ENCODE data around the gene C6orf47.

The C6orf47 gene

DNA sequence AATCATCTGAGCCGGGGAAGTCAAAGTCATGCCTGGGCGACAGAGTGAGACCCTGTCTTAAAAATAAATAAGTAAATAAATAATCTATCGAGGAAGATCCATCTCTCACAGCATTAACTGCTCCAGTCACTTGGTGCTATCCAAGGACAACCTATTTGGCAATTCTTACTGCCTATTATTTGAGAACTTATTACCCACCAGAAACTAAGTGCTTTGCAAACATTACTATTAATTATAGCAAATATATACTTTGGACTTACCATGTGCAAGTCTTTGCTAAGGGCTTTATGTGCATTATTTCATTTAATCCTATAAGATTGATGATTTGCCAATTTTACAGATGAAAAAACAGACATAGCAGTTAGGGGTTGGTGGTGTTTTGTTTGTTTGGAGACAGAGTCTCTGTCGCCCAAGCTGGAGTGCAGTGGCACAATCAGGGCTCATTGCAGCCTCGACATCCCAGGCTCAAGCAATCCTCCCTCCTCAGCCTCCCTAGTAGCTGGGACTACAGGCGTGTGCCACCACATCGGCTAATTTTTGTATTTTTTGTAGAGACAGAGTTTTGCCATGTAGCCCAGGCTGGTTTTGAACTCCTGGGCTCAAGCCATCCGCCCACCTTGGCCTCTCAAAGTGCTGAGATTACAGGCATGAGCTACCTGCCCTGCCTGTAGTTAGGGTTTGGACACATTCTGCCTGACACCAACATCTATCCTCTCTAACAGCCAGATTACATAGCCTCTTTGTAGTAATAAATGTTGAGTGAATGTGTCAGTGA lies 5.8 kb downstream of the C6orf47 start (continued):
- TF ChIP-seq BACH2 (CRISPR knock-in tag; IDR thresholded peaks at IDR 0.05; ENCODE audit: borderline replicate concordance): no peak

DNA sequence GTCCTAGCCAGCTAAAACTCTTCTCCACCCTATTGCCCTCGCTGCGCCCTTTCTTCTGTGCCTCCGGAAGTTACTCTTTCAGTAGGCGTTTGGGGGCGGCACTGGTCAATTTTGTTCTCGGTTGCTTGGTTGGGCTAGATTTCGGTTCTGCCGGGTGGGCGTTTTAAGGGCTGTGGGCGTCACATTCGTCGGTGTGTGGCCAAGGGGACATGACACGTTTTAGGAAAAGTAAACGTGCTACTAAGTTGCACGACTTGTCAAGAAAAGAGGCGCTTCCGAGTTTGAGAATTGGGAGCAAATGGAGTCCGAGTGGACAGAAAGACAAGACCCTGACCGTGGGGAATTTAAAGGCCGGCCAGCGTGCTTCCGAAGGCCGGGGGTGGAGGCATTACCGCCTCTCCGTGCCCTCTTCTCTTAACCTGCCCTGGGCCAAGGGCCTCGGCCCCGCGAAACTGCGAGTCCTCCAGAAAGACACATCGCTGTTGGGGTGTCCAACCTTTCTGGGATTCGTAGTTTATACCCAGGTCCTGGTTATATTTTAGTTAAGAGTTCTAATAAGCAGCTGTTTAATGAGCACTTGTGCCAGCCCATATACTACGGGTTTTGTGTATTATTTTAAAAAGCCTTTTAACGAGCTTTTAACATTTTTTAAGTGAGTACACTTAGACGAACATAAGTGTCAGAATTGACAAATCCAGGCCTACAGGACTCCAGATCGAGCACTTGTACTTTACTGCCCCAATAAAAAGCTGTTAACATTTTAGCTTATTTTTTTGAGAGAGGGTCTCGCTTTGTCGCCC lies 7.5 kb downstream of the C6orf47 start:
- TF ChIP-seq ZNF70 (CRISPR knock-in tag; IDR thresholded peaks at IDR 0.05): no peak
- TF ChIP-seq ZNF8 (CRISPR knock-in tag; IDR thresholded peaks at IDR 0.05): no peak
- no peak for TF ChIP-seq ISL1 (CRISPR knock-in tag; IDR thresholded peaks at IDR 0.05)
- no peak for TF ChIP-seq BACH2 (CRISPR knock-in tag; IDR thresholded peaks at IDR 0.05; ENCODE audit: borderline replicate concordance)
- TF ChIP-seq ARNTL (CRISPR knock-in tag; IDR thresholded peaks at IDR 0.05; ENCODE audit: borderline replicate concordance, low read depth): no peak
- TF ChIP-seq, protein P1, sequence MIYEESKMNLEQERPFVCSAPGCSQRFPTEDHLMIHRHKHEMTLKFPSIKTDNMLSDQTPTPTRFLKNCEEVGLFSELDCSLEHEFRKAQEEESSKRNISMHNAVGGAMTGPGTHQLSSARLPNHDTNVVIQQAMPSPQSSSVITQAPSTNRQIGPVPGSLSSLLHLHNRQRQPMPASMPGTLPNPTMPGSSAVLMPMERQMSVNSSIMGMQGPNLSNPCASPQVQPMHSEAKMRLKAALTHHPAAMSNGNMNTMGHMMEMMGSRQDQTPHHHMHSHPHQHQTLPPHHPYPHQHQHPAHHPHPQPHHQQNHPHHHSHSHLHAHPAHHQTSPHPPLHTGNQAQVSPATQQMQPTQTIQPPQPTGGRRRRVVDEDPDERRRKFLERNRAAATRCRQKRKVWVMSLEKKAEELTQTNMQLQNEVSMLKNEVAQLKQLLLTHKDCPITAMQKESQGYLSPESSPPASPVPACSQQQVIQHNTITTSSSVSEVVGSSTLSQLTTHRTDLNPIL (CRISPR knock-in tag; IDR thresholded peaks at IDR 0.05; ENCODE audit: low read depth): no peak
- TF ChIP-seq TOX (CRISPR knock-in tag; IDR thresholded peaks at IDR 0.05; ENCODE audit: borderline replicate concordance): no peak
- no peak for TF ChIP-seq PPARA (CRISPR knock-in tag; IDR thresholded peaks at IDR 0.05; ENCODE audit: borderline replicate concordance)
- TF ChIP-seq ZFP30 (CRISPR knock-in tag; IDR thresholded peaks at IDR 0.05): no peak
- no peak for TF ChIP-seq OSR1 (CRISPR knock-in tag; IDR thresholded peaks at IDR 0.05)
- no peak for TF ChIP-seq SNAI2 (CRISPR knock-in tag; IDR thresholded peaks at IDR 0.05)
- ATAC-seq: peak; percentile 77

DNA sequence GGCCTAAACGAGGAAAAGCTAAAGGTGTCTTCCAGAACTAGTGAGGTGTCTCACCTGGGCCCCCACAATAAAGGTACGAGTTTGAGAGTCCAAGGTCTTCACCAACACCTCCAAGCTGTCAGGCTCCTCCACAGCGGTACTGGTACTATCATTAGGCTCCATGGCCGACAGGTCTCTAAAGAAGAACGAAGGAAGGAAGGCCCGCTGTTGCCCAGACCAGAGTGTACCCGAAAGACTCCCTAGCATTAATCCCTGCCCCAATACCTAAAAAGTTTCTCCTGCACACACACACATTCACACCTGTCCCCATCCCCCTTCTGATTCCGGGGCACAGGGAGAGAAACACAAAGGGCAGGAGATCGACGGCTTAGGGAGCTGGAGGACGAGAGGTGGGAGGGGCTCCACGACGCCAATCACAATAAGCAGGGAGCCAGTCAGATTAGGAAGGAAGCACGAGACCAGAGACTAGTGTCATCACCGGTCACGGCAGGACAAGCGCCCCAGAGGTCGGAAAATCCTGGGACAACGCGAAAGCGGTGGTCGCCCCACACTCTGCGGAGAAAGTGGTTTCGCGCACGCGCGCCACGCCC lies 8.9 kb downstream of the C6orf47 start:
- ATAC-seq: peak; percentile 82

DNA sequence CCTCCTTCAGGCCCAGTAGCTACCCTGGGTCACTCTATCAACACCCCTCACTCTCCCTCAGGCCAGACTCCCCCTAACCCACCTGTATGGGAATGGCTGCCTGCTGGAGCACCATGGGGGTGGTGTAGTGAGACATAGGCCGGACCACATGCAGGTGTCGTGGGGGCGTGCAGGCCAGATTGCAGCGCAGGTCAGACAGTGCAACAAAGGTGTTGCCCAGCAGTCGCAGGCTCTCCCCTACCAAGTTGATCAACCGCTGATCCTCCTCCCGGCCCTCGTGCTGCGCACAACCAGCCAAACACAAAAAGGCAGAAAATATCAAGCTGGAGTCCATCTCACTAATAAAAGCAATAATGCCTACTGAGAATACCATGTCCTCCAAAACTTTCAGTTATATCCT lies 15.3 kb downstream of the C6orf47 start:
- ATAC-seq: no peak
- TF ChIP-seq, protein P2, sequence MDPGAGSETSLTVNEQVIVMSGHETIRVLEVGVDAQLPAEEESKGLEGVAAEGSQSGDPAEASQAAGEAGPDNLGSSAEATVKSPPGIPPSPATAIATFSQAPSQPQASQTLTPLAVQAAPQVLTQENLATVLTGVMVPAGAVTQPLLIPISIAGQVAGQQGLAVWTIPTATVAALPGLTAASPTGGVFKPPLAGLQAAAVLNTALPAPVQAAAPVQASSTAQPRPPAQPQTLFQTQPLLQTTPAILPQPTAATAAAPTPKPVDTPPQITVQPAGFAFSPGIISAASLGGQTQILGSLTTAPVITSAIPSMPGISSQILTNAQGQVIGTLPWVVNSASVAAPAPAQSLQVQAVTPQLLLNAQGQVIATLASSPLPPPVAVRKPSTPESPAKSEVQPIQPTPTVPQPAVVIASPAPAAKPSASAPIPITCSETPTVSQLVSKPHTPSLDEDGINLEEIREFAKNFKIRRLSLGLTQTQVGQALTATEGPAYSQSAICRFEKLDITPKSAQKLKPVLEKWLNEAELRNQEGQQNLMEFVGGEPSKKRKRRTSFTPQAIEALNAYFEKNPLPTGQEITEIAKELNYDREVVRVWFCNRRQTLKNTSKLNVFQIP (CRISPR knock-in tag; IDR thresholded peaks at IDR 0.05; ENCODE audit: borderline replicate concordance, low read depth): no peak
- TF ChIP-seq ZNF70 (CRISPR knock-in tag; IDR thresholded peaks at IDR 0.05) (no peak), ISL1 (CRISPR knock-in tag; IDR thresholded peaks at IDR 0.05) (no peak), ZFP3 (CRISPR knock-in tag; IDR thresholded peaks at IDR 0.05) (no peak), ESRRG (CRISPR knock-in tag; IDR thresholded peaks at IDR 0.05) (no peak), PPARA (CRISPR knock-in tag; IDR thresholded peaks at IDR 0.05; ENCODE audit: borderline replicate concordance) (no peak), ARNTL (CRISPR knock-in tag; IDR thresholded peaks at IDR 0.05; ENCODE audit: borderline replicate concordance, low read depth) (no peak), RARB (CRISPR knock-in tag; IDR thresholded peaks at IDR 0.05) (no peak), ZFP30 (CRISPR knock-in tag; IDR thresholded peaks at IDR 0.05) (no peak), GLIS3 (CRISPR knock-in tag; IDR thresholded peaks at IDR 0.05) (no peak)
- TF ChIP-seq, protein P1 (CRISPR knock-in tag; IDR thresholded peaks at IDR 0.05; ENCODE audit: low read depth): no peak
- TF ChIP-seq, protein P3, sequence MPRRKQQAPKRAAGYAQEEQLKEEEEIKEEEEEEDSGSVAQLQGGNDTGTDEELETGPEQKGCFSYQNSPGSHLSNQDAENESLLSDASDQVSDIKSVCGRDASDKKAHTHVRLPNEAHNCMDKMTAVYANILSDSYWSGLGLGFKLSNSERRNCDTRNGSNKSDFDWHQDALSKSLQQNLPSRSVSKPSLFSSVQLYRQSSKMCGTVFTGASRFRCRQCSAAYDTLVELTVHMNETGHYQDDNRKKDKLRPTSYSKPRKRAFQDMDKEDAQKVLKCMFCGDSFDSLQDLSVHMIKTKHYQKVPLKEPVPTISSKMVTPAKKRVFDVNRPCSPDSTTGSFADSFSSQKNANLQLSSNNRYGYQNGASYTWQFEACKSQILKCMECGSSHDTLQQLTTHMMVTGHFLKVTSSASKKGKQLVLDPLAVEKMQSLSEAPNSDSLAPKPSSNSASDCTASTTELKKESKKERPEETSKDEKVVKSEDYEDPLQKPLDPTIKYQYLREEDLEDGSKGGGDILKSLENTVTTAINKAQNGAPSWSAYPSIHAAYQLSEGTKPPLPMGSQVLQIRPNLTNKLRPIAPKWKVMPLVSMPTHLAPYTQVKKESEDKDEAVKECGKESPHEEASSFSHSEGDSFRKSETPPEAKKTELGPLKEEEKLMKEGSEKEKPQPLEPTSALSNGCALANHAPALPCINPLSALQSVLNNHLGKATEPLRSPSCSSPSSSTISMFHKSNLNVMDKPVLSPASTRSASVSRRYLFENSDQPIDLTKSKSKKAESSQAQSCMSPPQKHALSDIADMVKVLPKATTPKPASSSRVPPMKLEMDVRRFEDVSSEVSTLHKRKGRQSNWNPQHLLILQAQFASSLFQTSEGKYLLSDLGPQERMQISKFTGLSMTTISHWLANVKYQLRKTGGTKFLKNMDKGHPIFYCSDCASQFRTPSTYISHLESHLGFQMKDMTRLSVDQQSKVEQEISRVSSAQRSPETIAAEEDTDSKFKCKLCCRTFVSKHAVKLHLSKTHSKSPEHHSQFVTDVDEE (CRISPR knock-in tag; IDR thresholded peaks at IDR 0.05): no peak
- TF ChIP-seq, protein P4, sequence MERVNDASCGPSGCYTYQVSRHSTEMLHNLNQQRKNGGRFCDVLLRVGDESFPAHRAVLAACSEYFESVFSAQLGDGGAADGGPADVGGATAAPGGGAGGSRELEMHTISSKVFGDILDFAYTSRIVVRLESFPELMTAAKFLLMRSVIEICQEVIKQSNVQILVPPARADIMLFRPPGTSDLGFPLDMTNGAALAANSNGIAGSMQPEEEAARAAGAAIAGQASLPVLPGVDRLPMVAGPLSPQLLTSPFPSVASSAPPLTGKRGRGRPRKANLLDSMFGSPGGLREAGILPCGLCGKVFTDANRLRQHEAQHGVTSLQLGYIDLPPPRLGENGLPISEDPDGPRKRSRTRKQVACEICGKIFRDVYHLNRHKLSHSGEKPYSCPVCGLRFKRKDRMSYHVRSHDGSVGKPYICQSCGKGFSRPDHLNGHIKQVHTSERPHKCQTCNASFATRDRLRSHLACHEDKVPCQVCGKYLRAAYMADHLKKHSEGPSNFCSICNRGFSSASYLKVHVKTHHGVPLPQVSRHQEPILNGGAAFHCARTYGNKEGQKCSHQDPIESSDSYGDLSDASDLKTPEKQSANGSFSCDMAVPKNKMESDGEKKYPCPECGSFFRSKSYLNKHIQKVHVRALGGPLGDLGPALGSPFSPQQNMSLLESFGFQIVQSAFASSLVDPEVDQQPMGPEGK (CRISPR knock-in tag; IDR thresholded peaks at IDR 0.05; ENCODE audit: borderline replicate concordance): no peak

More for the DNA sequence above, 8.9 kb downstream of the C6orf47 start:
- TF ChIP-seq ZFP3 (CRISPR knock-in tag; IDR thresholded peaks at IDR 0.05) (no peak), TCF4 (CRISPR knock-in tag; IDR thresholded peaks at IDR 0.05; ENCODE audit: borderline replicate concordance) (no peak), RARB (CRISPR knock-in tag; IDR thresholded peaks at IDR 0.05) (no peak), ESRRG (CRISPR knock-in tag; IDR thresholded peaks at IDR 0.05) (no peak), ISL1 (CRISPR knock-in tag; IDR thresholded peaks at IDR 0.05) (no peak)
- TF ChIP-seq, protein P4 (CRISPR knock-in tag; IDR thresholded peaks at IDR 0.05; ENCODE audit: borderline replicate concordance): no peak

Data from SK-N-SH treated with all-trans-retinoic acid at 6 μM for 48 hours (cell line).